MCF 10A (cell line): ENCODE measurements around the gene RPP14. TPM values are rescaled to one million over a fixed set of nuclear protein-coding genes. Genes with fewer than 3 reads are reported as not detected.

Source experiments
- BruUV-seq: library from RNA; stranded (reverse); fragments of 400-500 nt; replicated peaks from 2 replicates; lab custom pipeline; 2021; lab: Mats Ljungman, UMichigan
- CTCF ChIA-PET: fragments of 300-600 bp; sonication (Branson Sonifier 250); formaldehyde crosslinking; extraction: SDS; loops from one replicate; lab custom pipeline; 2021; ENCODE audit warnings: antibody characterized with exemption, inconsistent platforms; lab: Yijun Ruan, JAX
- POLR2A ChIA-PET: fragments of 300-600, 350-650 bp; sonication (Branson Sonifier 250); formaldehyde crosslinking; extraction: SDS; loops from one replicate; lab custom pipeline; 2020; ENCODE audit warnings: antibody characterized with exemption, inconsistent platforms; lab: Yijun Ruan, JAX
- DNase-seq: peaks from one replicate; pipeline ENCODE4 v3.0.0-alpha.2; 2018; ENCODE audit not compliant: unreplicated experiment
- H3K27ac Mint-ChIP-seq: one replicate; pipeline ENCODE4 v1.8.0; 2022; ENCODE audit warnings: mild to moderate bottlenecking, low read depth, mixed read lengths; ENCODE audit not compliant: unreplicated experiment
- H3K27me3 Mint-ChIP-seq: one replicate; pipeline ENCODE4 v1.8.0; 2022; ENCODE audit warnings: mixed read lengths; ENCODE audit not compliant: insufficient read depth, unreplicated experiment
- H3K36me3 Mint-ChIP-seq: one replicate; pipeline ENCODE4 v1.8.0; 2022; ENCODE audit warnings: mild to moderate bottlenecking, moderate library complexity, mixed read lengths; ENCODE audit not compliant: insufficient read depth, unreplicated experiment
- H3K4me1 Mint-ChIP-seq: one replicate; pipeline ENCODE4 v1.8.0; 2022; ENCODE audit warnings: mixed read lengths; ENCODE audit not compliant: insufficient read depth, unreplicated experiment
- H3K4me3 Mint-ChIP-seq: one replicate; pipeline ENCODE4 v1.8.0; 2022; ENCODE audit warnings: mild to moderate bottlenecking, moderate library complexity, mixed read lengths; ENCODE audit not compliant: unreplicated experiment
- H3K9me3 Mint-ChIP-seq: one replicate; pipeline ENCODE4 v1.8.0; 2022; ENCODE audit warnings: mixed read lengths; ENCODE audit not compliant: unreplicated experiment
- intact Hi-C: fragments of 100-400 bp; cut with micrococcal nuclease; formaldehyde crosslinking; loops from 2 replicates; pipeline ENCODE4 v1.14.1; 2022
- total RNA-seq: library from RNA; stranded (reverse); gene quantifications from 2 replicates; pipeline ENCODE4 v1.2.3, GENCODE V29; 2022
- TF ChIP-seq, protein P1 (sequence below): fragments of 200-600 bp; IDR thresholded peaks from one replicate; pipeline ENCODE4 v1.8.0; 2022; ENCODE audit warnings: antibody characterized with exemption, mild to moderate bottlenecking; ENCODE audit not compliant: unreplicated experiment

The RPP14 gene
- total RNA-seq, 1 experiment from 2014 or later, result 20.0 TPM

DNA sequence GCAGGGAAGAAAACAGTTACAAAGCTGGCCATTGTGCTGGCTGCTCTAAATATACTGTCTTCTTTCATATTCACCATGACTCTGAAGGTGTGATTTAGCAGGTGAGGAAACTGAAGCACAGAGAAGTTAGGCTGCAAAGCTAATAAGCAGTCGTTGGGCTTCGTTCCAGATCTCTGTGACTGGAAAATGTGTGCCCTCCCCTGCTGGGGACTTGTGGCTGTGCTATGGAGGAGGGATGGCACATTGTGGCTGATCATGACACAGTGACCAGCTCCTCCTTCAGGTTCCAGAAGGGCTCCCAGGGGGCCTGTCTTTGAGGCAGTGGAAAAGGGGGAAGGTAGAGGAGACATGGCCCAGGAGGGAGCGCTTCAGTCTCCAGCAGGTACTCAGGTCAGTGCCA lies 45.9 kb downstream of the RPP14 start:
- Mint-ChIP-seq H3K27me3 (no peaks in the 10 kb centered on the region), H3K36me3 (peaks cover 20% of the 10 kb centered on the region), H3K27ac (no peak overlapping the region), H3K4me1 (peaks cover 15% of the 10 kb centered on the region), H3K9me3 (no peaks in the 10 kb centered on the region), H3K4me3 (no peak overlapping the region)
- TF ChIP-seq, protein P1, sequence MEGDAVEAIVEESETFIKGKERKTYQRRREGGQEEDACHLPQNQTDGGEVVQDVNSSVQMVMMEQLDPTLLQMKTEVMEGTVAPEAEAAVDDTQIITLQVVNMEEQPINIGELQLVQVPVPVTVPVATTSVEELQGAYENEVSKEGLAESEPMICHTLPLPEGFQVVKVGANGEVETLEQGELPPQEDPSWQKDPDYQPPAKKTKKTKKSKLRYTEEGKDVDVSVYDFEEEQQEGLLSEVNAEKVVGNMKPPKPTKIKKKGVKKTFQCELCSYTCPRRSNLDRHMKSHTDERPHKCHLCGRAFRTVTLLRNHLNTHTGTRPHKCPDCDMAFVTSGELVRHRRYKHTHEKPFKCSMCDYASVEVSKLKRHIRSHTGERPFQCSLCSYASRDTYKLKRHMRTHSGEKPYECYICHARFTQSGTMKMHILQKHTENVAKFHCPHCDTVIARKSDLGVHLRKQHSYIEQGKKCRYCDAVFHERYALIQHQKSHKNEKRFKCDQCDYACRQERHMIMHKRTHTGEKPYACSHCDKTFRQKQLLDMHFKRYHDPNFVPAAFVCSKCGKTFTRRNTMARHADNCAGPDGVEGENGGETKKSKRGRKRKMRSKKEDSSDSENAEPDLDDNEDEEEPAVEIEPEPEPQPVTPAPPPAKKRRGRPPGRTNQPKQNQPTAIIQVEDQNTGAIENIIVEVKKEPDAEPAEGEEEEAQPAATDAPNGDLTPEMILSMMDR, result no peak
- POLR2A ChIA-PET, result no interaction called here
- no peak for DNase-seq
- intact Hi-C loops, result no loop called here
- BruUV-seq, result no TSS peak
- CTCF ChIA-PET, result interaction anchor here (0.8 to 1.0 kb wide), 3 partner anchors 26 to 57 kb away, joined by 3 to 4 read pairs (median 3); partner anchors contain the start of genes HTD2 and RPP14

DNA sequence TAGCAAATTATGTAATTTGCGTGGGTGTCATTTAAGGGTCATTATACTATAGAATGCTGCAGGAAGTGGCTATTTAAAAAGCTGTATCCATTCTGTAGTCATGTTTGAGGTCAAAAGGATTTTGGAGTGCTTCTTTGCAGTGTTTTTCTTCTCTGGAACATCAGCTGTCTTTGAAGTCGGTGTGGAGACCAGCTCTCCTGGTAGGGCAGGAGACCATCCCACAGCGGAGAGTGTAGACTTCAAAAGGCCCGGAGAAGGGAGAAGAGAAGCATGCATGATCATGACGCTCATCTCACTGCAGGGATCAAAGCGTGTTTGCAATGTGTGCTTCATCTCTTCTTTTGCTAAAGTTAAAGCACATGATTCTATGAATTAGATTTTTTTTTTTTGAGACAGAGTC lies 46.6 kb downstream of the RPP14 start:
- peaks cover 13% of the 10 kb centered on the region for H3K36me3 Mint-ChIP-seq
- intact Hi-C loops, result no loop called here
- no peaks in the 10 kb centered on the region for H3K27me3 Mint-ChIP-seq
- no TSS peak for BruUV-seq
- no peak overlapping the region for H3K4me3 Mint-ChIP-seq
- peaks cover 15% of the 10 kb centered on the region for H3K4me1 Mint-ChIP-seq
- H3K27ac Mint-ChIP-seq, result no peak overlapping the region
- TF ChIP-seq, protein P1, result no peak
- H3K9me3 Mint-ChIP-seq, result no peaks in the 10 kb centered on the region
- POLR2A ChIA-PET, result interaction anchor here (2.4 kb wide), 1 partner anchor 17 kb away, joined by 5 read pairs; no protein-coding TSS in a partner anchor
- no peak for DNase-seq
- CTCF ChIA-PET, result interaction anchor here (0.8 to 1.0 kb wide), 3 partner anchors 25 to 56 kb away, joined by 3 to 4 read pairs (median 3); partner anchors contain the start of genes HTD2 and RPP14

DNA sequence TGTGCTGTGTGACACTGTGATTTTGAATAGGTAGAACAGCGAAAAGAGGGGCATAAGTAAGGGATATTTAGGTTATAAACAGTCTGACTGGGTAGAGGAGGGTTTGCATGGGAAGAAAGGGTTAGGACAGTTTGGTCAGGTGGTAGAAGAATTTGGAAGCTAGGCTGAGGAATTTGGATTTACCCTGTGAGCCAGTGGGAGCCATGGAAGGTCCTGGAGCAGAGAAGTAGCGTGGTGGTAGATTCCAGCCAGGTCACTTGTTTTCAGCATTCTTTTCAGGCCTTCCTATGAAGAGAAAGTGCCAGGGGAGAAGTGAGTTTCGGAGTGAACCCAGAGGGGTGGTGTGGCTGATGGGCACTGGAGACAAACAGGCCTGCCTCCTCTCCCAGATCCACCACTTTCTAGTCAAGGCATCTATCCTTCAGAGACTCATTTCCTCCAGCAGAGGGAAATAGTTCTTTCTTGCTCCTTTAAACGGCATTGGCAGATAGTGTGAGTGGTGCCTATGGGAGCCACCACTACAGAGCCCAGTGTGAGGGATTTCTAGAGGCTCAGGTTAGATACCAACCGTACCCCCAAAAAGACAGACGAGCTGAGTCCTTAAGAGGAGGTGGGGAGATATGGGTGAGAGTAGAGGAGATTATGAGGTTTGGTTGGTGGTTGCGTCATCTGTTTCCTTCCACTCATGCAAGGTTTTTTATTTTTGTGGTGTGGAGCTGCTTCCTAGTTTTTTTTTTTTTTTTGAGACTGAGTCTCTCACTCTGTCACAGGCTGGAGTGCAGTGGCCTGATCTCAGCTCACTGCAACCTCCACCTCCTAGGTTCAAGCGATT lies 47.9 kb downstream of the RPP14 start:
- DNase-seq, result no peak
- Mint-ChIP-seq H3K27ac (no peak overlapping the region), H3K27me3 (no peaks in the 10 kb centered on the region), H3K4me3 (no peak overlapping the region), H3K4me1 (peaks cover 15% of the 10 kb centered on the region), H3K9me3 (no peaks in the 10 kb centered on the region), H3K36me3 (peaks cover 7% of the 10 kb centered on the region)
- TF ChIP-seq, protein P1, result no peak
- BruUV-seq, result no TSS peak
- ChIA-PET POLR2A (interaction anchor here (1.3 to 2.4 kb wide), 2 partner anchors 9 to 19 kb away, joined by 3 to 5 read pairs; no protein-coding TSS in a partner anchor), CTCF (interaction anchor here (0.6 to 0.7 kb wide), 4 partner anchors 12 to 64 kb away, joined by 3 to 5 read pairs (median 4); no protein-coding TSS in a partner anchor)
- intact Hi-C loops, result no loop called here

DNA sequence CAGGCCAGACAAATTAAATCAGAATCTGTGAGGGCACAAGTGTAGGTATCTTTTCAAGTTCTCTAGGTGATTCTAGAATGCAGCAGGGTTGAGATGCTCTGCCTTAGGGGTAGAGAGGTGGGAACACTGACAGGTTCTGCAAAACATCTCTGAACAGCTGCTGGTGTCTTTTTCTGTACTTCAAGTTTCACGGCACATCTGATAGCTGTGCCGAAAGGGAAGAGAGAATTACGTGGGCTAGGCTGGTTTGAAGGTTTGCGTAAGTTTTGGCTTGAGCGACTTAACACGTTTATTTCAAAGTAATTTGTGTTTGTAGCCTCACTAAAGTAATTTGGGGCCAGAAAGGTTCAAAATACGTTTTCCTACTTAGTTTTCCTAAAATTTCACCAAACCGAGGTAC lies 49.1 kb downstream of the RPP14 start:
- POLR2A ChIA-PET, result interaction anchor here (1.8 kb wide), 1 partner anchor 10 kb away, joined by 5 read pairs; no protein-coding TSS in a partner anchor
- TF ChIP-seq, protein P1, result no peak
- intact Hi-C loops, result no loop called here
- H3K27me3 Mint-ChIP-seq, result no peaks in the 10 kb centered on the region
- no TSS peak for BruUV-seq
- CTCF ChIA-PET, result interaction anchor here (0.6 to 0.8 kb wide), 3 partner anchors 9 to 54 kb away, joined by 4 to 8 read pairs (median 5); no protein-coding TSS in a partner anchor
- H3K4me1 Mint-ChIP-seq, result peaks cover 15% of the 10 kb centered on the region
- no peaks in the 10 kb centered on the region for H3K9me3 Mint-ChIP-seq
- DNase-seq, result no peak
- H3K4me3 Mint-ChIP-seq, result no peak overlapping the region
- H3K36me3 Mint-ChIP-seq, result peaks cover 12% of the 10 kb centered on the region
- no peak overlapping the region for H3K27ac Mint-ChIP-seq
